RWPE1 (cell line): ENCODE measurements around the gene CABP7.

Experiments used
- CTCF ChIA-PET: fragments of 350-600 bp; sonication (Branson Sonifier 250); formaldehyde crosslinking; extraction: SDS; loops from one replicate; lab custom pipeline; 2021; lab: Yijun Ruan, JAX
- POLR2A ChIA-PET: fragments of 400-600 bp; formaldehyde crosslinking; extraction: SDS; loops from one replicate; lab custom pipeline; 2020; ENCODE audit warnings: antibody characterized with exemption; ENCODE audit not compliant: low non-redundant PET; lab: Yijun Ruan, JAX
- DNase-seq: peaks from one replicate; pipeline ENCODE4 v3.0.0; 2012; ENCODE audit warnings: low spot score
- H3K27ac ChIP-seq: fragments of 450-650 bp; 2 replicates; pipeline ENCODE4 v1.5.1; 2017
- TF ChIP-seq, protein P1 (sequence below): fragments of 450-650 bp; conservative IDR thresholded peaks from 2 replicates; pipeline ENCODE4 v1.5.1; 2017; ENCODE audit warnings: low read depth, mild to moderate bottlenecking

The CABP7 gene

GRCh38 chr22:29733362-29734201 is 13.8 kb downstream of the CABP7 start:
- CTCF ChIA-PET: interaction anchor here (0.6 to 0.8 kb wide), 3 partner anchors 11 to 269 kb away, joined by 3 to 5 read pairs (median 4); no protein-coding TSS in a partner anchor
- DNase-seq: peak; percentile 28
- POLR2A ChIA-PET: no interaction called here
- H3K27ac ChIP-seq: peak overlapping the region; percentile 77
- TF ChIP-seq, protein P1, sequence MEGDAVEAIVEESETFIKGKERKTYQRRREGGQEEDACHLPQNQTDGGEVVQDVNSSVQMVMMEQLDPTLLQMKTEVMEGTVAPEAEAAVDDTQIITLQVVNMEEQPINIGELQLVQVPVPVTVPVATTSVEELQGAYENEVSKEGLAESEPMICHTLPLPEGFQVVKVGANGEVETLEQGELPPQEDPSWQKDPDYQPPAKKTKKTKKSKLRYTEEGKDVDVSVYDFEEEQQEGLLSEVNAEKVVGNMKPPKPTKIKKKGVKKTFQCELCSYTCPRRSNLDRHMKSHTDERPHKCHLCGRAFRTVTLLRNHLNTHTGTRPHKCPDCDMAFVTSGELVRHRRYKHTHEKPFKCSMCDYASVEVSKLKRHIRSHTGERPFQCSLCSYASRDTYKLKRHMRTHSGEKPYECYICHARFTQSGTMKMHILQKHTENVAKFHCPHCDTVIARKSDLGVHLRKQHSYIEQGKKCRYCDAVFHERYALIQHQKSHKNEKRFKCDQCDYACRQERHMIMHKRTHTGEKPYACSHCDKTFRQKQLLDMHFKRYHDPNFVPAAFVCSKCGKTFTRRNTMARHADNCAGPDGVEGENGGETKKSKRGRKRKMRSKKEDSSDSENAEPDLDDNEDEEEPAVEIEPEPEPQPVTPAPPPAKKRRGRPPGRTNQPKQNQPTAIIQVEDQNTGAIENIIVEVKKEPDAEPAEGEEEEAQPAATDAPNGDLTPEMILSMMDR: no peak

DNA sequence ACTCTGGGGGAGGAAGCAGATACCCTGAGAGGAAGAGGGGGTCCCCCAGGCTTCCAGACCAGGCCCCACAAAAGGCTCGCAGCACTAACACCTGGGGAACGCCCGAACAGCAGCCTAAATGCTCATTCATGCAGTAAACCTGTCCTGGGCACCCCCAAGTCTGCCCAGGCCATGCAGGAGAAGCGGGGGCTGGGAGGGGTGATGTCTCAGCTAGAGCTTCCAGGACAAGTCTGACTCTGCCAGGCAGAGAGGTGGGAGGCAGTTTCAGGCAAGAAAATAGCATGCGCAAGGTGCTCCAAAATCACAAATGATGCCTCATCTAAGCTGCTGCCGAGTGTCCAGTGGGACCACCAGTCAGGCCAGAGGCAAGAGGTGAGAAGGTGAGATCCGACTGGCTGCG is 14.6 kb downstream of the CABP7 start:
- ChIA-PET POLR2A (no interaction called here), CTCF (interaction anchor here (0.6 kb wide), 1 partner anchor 269 kb away, joined by 3 read pairs; no protein-coding TSS in a partner anchor)
- TF ChIP-seq, protein P1: no peak
- DNase-seq: no peak
- H3K27ac ChIP-seq: peak overlapping the region; percentile 77

GRCh38 chr22:29734838-29735237 is 15.0 kb downstream of the CABP7 start:
- DNase-seq: no peak
- peak overlapping the region; percentile 77 for H3K27ac ChIP-seq
- TF ChIP-seq, protein P1: no peak
- CTCF ChIA-PET: no interaction called here
- POLR2A ChIA-PET: no interaction called here

- ChIA-PET CTCF (no interaction called here), POLR2A (no interaction called here)
- DNase-seq: no peak
- TF ChIP-seq, protein P1: no peak
- peak overlapping the region; percentile 77 for H3K27ac ChIP-seq
These were observed 15.6 kb downstream of the CABP7 start for GRCh38 chr22:29735416-29735815.

GRCh38 chr22:29737251-29738117 is 17.7 kb downstream of the CABP7 start:
- no peak for DNase-seq
- TF ChIP-seq, protein P1: no peak
- H3K27ac ChIP-seq: peak overlapping the region; percentile 16; the same call in 1 of the 2 replicates
- POLR2A ChIA-PET: no interaction called here
- CTCF ChIA-PET: no interaction called here
